Measurements from ENCODE around the gene TMEM198. TPM values are rescaled to one million over a fixed set of nuclear protein-coding genes. Genes with fewer than 3 reads are reported as not detected.

The TMEM198 gene
- total and polyA plus RNA-seq, 8 donors: 2.4 to 4.2 (median 3.3) TPM

DNA sequence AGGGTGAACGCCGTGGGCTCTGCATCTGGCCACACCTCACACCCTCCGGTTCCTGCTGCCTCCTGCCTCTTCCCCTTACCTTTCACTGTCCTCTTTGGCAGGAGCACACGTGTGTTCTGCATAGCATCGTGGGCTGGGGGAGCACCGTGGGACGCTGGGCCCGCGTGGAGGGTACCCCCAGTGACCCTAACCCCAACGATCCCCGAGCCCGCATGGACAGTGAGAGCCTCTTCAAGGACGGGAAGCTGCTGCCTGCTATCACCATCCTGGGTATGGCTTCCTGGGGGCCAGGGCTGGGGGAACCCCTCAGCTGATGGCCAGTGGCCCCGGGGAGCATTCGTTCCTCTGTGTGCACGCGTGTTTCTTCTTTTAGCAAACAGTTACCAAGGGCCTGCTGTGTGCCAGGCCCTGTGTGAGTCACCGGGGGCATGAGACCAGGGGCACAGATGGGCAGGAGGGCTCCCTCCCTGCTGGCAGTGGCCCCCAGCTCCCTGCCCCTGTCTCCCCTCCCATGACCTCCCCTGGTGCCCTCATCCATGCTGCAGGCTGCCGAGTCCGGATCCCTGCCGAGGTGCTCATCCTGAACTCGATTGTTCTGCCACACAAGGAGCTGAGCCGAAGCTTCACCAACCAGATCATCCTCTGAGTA, 37.6 kb upstream of the TMEM198 start:
- Histone ChIP-seq H3K36me3 (peaks cover 0 to 68% of the 10 kb centered on the region in 2 donors), H3K4me1 (peaks cover 0 to 11% of the 10 kb centered on the region in 2 donors), H3K27me3 (peaks cover 8 to 35% of the 10 kb centered on the region in 2 donors), H3K27ac (no peak overlapping the region), H3K9me3 (no peaks in the 10 kb centered on the region), H3K4me3 (no peak overlapping the region)
- ATAC-seq (no peak), DNase-seq (peak in 1 of 4 donors; percentile 64)
- TF ChIP-seq, protein P1, sequence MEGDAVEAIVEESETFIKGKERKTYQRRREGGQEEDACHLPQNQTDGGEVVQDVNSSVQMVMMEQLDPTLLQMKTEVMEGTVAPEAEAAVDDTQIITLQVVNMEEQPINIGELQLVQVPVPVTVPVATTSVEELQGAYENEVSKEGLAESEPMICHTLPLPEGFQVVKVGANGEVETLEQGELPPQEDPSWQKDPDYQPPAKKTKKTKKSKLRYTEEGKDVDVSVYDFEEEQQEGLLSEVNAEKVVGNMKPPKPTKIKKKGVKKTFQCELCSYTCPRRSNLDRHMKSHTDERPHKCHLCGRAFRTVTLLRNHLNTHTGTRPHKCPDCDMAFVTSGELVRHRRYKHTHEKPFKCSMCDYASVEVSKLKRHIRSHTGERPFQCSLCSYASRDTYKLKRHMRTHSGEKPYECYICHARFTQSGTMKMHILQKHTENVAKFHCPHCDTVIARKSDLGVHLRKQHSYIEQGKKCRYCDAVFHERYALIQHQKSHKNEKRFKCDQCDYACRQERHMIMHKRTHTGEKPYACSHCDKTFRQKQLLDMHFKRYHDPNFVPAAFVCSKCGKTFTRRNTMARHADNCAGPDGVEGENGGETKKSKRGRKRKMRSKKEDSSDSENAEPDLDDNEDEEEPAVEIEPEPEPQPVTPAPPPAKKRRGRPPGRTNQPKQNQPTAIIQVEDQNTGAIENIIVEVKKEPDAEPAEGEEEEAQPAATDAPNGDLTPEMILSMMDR (IDR thresholded peaks at IDR 0.05): no peak
- intact Hi-C loops (cut with DNase I): no loop called here

DNA sequence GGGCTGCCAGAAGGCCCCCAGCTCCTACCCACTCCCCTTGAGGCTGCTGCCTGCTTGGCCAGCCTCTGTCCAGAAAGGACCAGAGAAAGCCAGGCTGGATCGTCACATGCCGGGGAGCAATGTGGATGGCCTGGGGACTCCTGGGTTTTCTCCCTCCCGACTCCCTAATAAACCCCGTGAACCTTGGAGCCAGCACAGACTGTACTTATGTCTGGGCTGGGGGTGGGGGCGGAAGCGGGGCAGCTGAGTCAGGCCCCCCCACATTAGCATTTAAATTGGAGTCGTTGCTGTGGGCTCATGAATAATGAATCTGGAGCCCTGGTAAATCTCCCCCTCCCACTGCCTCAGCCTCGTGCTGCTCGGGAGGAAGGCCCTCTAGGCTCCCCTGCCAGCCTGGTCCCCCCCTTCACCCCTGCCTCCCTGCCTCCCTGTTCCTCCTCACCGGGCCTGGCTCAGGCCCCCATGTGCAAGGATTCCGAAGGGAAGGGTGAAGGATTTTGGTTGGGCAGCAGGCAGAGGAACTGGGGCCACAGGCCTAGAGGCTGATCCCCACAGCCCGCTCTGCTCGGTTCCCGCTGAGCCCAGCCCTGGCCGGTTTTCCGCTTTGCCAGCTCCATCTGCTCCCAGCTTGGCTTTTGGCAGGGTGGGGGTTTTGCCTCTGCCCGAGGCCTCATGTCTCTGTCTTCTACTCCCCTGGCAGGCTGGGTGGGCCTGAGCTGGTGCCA, 36.9 kb upstream of the TMEM198 start:
- Histone ChIP-seq H3K4me1 (peaks cover 0 to 11% of the 10 kb centered on the region in 2 donors), H3K27ac (no peak overlapping the region)
- no peak for ATAC-seq

DNA sequence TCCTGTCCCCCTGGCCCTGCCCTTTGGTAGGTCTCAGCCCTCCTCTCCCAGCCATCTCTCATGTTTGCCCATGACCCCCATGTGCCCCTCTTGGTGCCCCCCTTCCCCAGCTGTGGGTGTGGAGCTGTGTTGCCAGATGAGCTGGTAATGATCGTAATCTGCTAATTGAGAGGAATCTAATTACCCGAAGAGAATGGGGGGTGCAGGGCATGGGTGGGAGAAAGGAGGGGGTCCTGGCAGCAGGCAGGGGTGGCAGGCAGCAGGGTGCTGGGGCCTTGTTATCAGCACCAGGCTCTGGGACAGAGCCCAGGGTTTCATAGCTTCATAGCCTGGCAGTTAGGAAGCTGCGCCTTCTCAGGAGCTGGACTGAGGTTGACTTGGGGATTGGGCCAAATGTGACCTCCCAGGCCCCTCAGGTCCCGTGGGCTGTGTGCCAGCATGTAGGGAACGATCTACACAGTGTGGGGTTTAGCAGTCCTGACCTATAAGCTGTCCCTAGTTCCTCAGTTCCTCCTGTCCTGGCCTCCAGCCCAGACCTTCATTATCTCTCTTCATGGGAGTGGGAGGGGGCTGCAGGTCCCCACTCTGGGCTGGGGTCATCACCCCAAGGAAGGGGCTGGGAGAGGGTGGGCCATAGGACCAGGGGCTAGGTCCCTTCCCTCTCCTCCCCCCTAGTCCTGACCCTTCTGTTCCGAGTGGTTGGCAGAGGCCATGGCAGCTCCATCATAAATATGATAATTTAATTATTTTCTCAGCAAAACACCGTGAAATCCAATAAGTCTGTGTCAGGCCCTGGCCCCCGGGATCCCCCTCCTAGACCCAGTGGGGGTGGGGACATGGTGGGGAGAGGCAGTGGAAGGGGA, 36.0 kb upstream of the TMEM198 start:
- no peak overlapping the region for H3K27ac ChIP-seq
- peaks cover 17 to 51% of the 10 kb centered on the region in 2 donors for H3K27me3 ChIP-seq
- peaks cover 0 to 53% of the 10 kb centered on the region in 2 donors for H3K36me3 ChIP-seq
- H3K4me3 ChIP-seq: no peak overlapping the region
- H3K4me1 ChIP-seq: peaks cover 0 to 11% of the 10 kb centered on the region in 2 donors
- no peak for DNase-seq
- no peaks in the 10 kb centered on the region for H3K9me3 ChIP-seq
- intact Hi-C loops (cut with DNase I): no loop called here
- ATAC-seq: no peak
- TF ChIP-seq, protein P1 (IDR thresholded peaks at IDR 0.05): no peak

More for the DNA sequence above, 36.9 kb upstream of the TMEM198 start:
- H3K9me3 ChIP-seq: no peaks in the 10 kb centered on the region
- TF ChIP-seq, protein P1 (IDR thresholded peaks at IDR 0.05): no peak
- peak in 1 of 4 donors; percentile 72 for DNase-seq
- intact Hi-C loops (cut with DNase I): no loop called here
- H3K4me3 ChIP-seq: no peak overlapping the region
- H3K27me3 ChIP-seq: peaks cover 8 to 42% of the 10 kb centered on the region in 2 donors
- H3K36me3 ChIP-seq: peaks cover 0 to 62% of the 10 kb centered on the region in 2 donors

DNA sequence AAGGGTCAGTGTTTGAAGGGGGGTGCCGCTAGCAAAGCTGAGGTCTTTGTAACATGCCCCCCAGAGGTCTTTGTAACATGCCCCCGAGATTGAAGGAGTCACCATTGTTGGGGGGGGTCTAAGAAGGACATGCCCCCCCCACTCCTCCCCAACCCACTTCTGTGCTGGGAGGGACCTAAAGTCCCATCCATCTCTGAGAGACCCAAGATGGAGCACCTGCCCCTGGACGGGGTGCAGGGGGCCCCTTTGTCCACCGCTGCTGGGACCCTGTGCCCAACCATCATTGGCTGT, 35.4 kb upstream of the TMEM198 start:
- intact Hi-C loops (cut with DNase I): no loop called here
- peaks cover 21 to 56% of the 10 kb centered on the region in 2 donors for H3K27me3 ChIP-seq
- no peaks in the 10 kb centered on the region for H3K9me3 ChIP-seq
- no peak overlapping the region for H3K4me3 ChIP-seq
- DNase-seq: no peak
- H3K4me1 ChIP-seq: peaks cover 0 to 11% of the 10 kb centered on the region in 2 donors
- TF ChIP-seq, protein P1 (IDR thresholded peaks at IDR 0.05): no peak
- H3K27ac ChIP-seq: no peak overlapping the region
- peaks cover 0 to 48% of the 10 kb centered on the region in 2 donors for H3K36me3 ChIP-seq
- ATAC-seq: no peak
